Glutamatergic neuron (in vitro differentiated cells): ENCODE results near the gene MRPS5. TPM values are rescaled to one million over a fixed set of nuclear protein-coding genes. Genes with fewer than 3 reads are reported as not detected.

Experiments used
- DNase-seq: peaks from one replicate; pipeline ENCODE4 v3.0.0; 2022
- H3K27ac Mint-ChIP-seq: one replicate; pipeline ENCODE4 v1.8.0; 2020; ENCODE audit warnings: mild to moderate bottlenecking, mixed read lengths, inconsistent platforms; ENCODE audit not compliant: unreplicated experiment
- H3K27me3 Mint-ChIP-seq: one replicate; pipeline ENCODE4 v1.8.0; 2020; ENCODE audit warnings: mild to moderate bottlenecking, moderate library complexity, mixed read lengths, inconsistent platforms; ENCODE audit not compliant: unreplicated experiment
- H3K36me3 Mint-ChIP-seq: one replicate; pipeline ENCODE4 v1.8.0; 2020; ENCODE audit warnings: mild to moderate bottlenecking, mixed read lengths, inconsistent platforms; ENCODE audit not compliant: unreplicated experiment
- H3K4me1 Mint-ChIP-seq: one replicate; pipeline ENCODE4 v1.8.0; 2020; ENCODE audit warnings: mild to moderate bottlenecking, low read depth, mixed read lengths, inconsistent platforms; ENCODE audit not compliant: unreplicated experiment
- H3K4me3 Mint-ChIP-seq: one replicate; pipeline ENCODE4 v1.8.0; 2020; ENCODE audit warnings: mild to moderate bottlenecking, mixed read lengths, inconsistent platforms; ENCODE audit not compliant: unreplicated experiment
- H3K9me3 Mint-ChIP-seq: one replicate; pipeline ENCODE4 v1.8.0; 2020; ENCODE audit warnings: mild to moderate bottlenecking, moderate library complexity, mixed read lengths, inconsistent platforms; ENCODE audit not compliant: unreplicated experiment
- CTCF ChIP-seq: fragments of 200-600 bp; sonication (generic); IDR thresholded peaks from one replicate; pipeline ENCODE4 v1.5.0; 2021; ENCODE audit not compliant: partially characterized antibody, unreplicated experiment
- total RNA-seq: library from RNA; stranded (reverse); fragmentation: NEBNext Ultra II Directional; extraction: Animal tissue kit (Norgen Biotek cat#: 25700); gene quantifications from one replicate; pipeline ENCODE4 v1.2.1, GENCODE V29; 2021; ENCODE audit not compliant: unreplicated experiment

Gene MRPS5
- total RNA-seq, 1 donor from 2014 or later, result 68.7 TPM

- no peak overlapping the region for H3K4me3 Mint-ChIP-seq
- DNase-seq, result no peak
- no peak overlapping the region for H3K27ac Mint-ChIP-seq
- no peaks in the 10 kb centered on the region for H3K27me3 Mint-ChIP-seq
- H3K9me3 Mint-ChIP-seq, result peaks cover 2% of the 10 kb centered on the region
- peaks cover 5% of the 10 kb centered on the region for H3K4me1 Mint-ChIP-seq
- TF ChIP-seq CTCF, result no peak
- H3K36me3 Mint-ChIP-seq, result peaks cover 4% of the 10 kb centered on the region
These were observed 53.4 kb downstream of the MRPS5 start for GRCh38 chr2:95068256-95068655.

- H3K4me3 Mint-ChIP-seq, result no peak overlapping the region
- no peak for DNase-seq
- H3K27ac Mint-ChIP-seq, result no peak overlapping the region
These were observed 58.3 kb downstream of the MRPS5 start for GRCh38 chr2:95063086-95063958.

GRCh38 chr2:95062242-95063085 lies 59.1 kb downstream of the MRPS5 start:
- no peak for DNase-seq
- no peak for TF ChIP-seq CTCF
- no peaks in the 10 kb centered on the region for H3K27me3 Mint-ChIP-seq
- H3K4me3 Mint-ChIP-seq, result peak overlapping the region; percentile 36
- H3K27ac Mint-ChIP-seq, result peak overlapping the region; percentile 17
- no peaks in the 10 kb centered on the region for H3K36me3 Mint-ChIP-seq
- H3K4me1 Mint-ChIP-seq, result peaks cover 9% of the 10 kb centered on the region
- peaks cover 6% of the 10 kb centered on the region for H3K9me3 Mint-ChIP-seq

More at GRCh38 chr2:95063086-95063958, 58.3 kb downstream of the MRPS5 start:
- TF ChIP-seq CTCF, result no peak
- peaks cover 5% of the 10 kb centered on the region for H3K9me3 Mint-ChIP-seq
- peaks cover 9% of the 10 kb centered on the region for H3K4me1 Mint-ChIP-seq
- no peaks in the 10 kb centered on the region for H3K36me3 Mint-ChIP-seq
- no peaks in the 10 kb centered on the region for H3K27me3 Mint-ChIP-seq

- Mint-ChIP-seq H3K36me3 (no peaks in the 10 kb centered on the region), H3K9me3 (peaks cover 6% of the 10 kb centered on the region), H3K4me3 (no peak overlapping the region), H3K27ac (no peak overlapping the region), H3K27me3 (no peaks in the 10 kb centered on the region), H3K4me1 (peaks cover 9% of the 10 kb centered on the region)
- TF ChIP-seq CTCF, result no peak
- no peak for DNase-seq
These were observed 59.9 kb downstream of the MRPS5 start for GRCh38 chr2:95061601-95062183.
